Heart left ventricle (tissue), 16 donors: ENCODE results near the gene PTPN1. TPM values are rescaled to one million over a fixed set of nuclear protein-coding genes. Genes with fewer than 3 reads are reported as not detected.

Source experiments
- ATAC-seq, 4 donors: fragments of 200-7000 bp; cut with Tn5 transposase; one replicate each; pipeline ENCODE4 v1.9.1; 2020 to 2022; ENCODE audit warnings: moderate library complexity in 4 of 4, mild to moderate bottlenecking in 3 of 4, moderate number of reproducible peaks in 1 of 4
- DNase-seq, 5 donors: peaks; one replicate each; pipeline ENCODE4 v3.0.0-alpha.2; 2020
- H3K27ac ChIP-seq, 12 donors: fragments of 200-600 bp; sonication (generic) in 4 of 12; one replicate each; pipeline versions ENCODE4 v1.5.0 to v1.8.0; 2016 to 2022; ENCODE audit warnings: mild to moderate bottlenecking in 2 of 12
- H3K27me3 ChIP-seq, 9 donors: fragments of 200-600 bp; sonication (generic) in 2 of 9; one replicate each; pipeline versions ENCODE4 v1.5.1 to v1.8.0; 2016 to 2022; ENCODE audit warnings: mild to moderate bottlenecking in 3 of 9
- H3K36me3 ChIP-seq, 9 donors: fragments of 200-600 bp; sonication (generic) in 2 of 9; one replicate each; pipeline versions ENCODE4 v1.5.0 to v1.8.0; 2018 to 2022; ENCODE audit warnings: mild to moderate bottlenecking in 2 of 9
- H3K4me1 ChIP-seq, 12 donors: fragments of 200-600 bp; sonication (generic) in 4 of 12; one replicate each; pipeline versions ENCODE4 v1.5.0 to v1.8.0; 2016 to 2022; ENCODE audit warnings: mild to moderate bottlenecking in 3 of 12
- H3K4me3 ChIP-seq, 12 donors: fragments of 200-600 bp; sonication (generic) in 4 of 12; one replicate each; pipeline versions ENCODE4 v1.5.0 to v1.8.0; 2017 to 2022; ENCODE audit warnings: mild to moderate bottlenecking in 9 of 12, moderate library complexity in 4 of 12
- H3K9me3 ChIP-seq, 12 donors: fragments of 200-600 bp; sonication (generic) in 4 of 12; one replicate each; pipeline versions ENCODE4 v1.5.0 to v1.8.0; 2016 to 2022; ENCODE audit warnings: mild to moderate bottlenecking in 1 of 12
- POLR2A ChIP-seq, 2 donors: fragments of 450-650 bp; IDR thresholded peaks; one replicate each; pipeline ENCODE4 v1.6.1; 2017; ENCODE audit warnings: antibody characterized with exemption in 2 of 2, mild to moderate bottlenecking in 2 of 2, moderate library complexity in 2 of 2
- WGBS, 4 donors: extraction: QIAGEN DNeasy Blood & Tissue Kit in 2 of 4; methylation state at CpG; one replicate each; pipeline versions ENCODE4 v1.1.5 to v1.1.7; 2013 to 2018; 5-methylcytosine and 5-hydroxymethylcytosine counted together
- intact Hi-C, 10 donors: fragments of 100-400 bp; cut with DNase I; formaldehyde crosslinking; loops; one replicate each; pipeline versions ENCODE4 v1.11.1 to v1.14.2; 2022
- polyA plus RNA-seq, 2 donors: library from polyadenylated mRNA; stranded (reverse); fragments of 200-250 nt; gene quantifications; one replicate each; pipeline ENCODE4 v1.2.3, GENCODE V29; 2013
- total RNA-seq, 9 donors: library from RNA; depleted of rRNA in 2 of 9; stranded (reverse); fragments of >200 nt in 2 of 9; fragmentation: NEBNext Ultra II Directional in 3 of 9; extraction: Animal tissue kit (Norgen Biotek cat#: 25700) in 3 of 9; gene quantifications; one replicate each; pipeline versions ENCODE4 v1.1.0 to v1.2.4, GENCODE V29; 2016 to 2023
- TF ChIP-seq, protein P1 (sequence below), 12 donors: fragments of 200-600 bp; sonication (generic) in 4 of 12; IDR thresholded peaks; one replicate each; pipeline versions ENCODE4 v1.5.0 to v1.8.0; 2018 to 2022; ENCODE audit warnings: antibody characterized with exemption in 12 of 12, mild to moderate bottlenecking in 5 of 12
- donor health status: ischemic (EF 13 %, LVEDD 7.1; RV severe dilation, severe dysfunction).
- donor health status: healthy with polysubstance abuse.
- donor health status: DM: no; HTN: yes; CAD: no.
- donor health status: DM: no; HTN: no; CAD: no.
- donor health status: ischemic (EF 25% LVEDD 6.9; RV normal size, moderate dysfunction).
- donor health status: ischemic (EF 25% LVEDD 5.7; RV mildly dilated, moderate dysfunction).
- donor health status: healthy.
- donor health status: DM: yes; HTN: yes; CAD: no.
- donor health status: ischemic (EF 35%, LVEDD 5.7; RV mildly dilated, moderate dysfunction).
- donor health status: nonischemic (EF 11% LVEDD 7.7; RV severe dilation, severe dysfunction).
- donor health status: DM: yes; HTN: yes; CAD: no.
- donor health status: PGD.
- donor health status: ischemic (EF 29% LVEDD 5.4; RV normal size, mild dysfunction).
- donor health status: nonischemic (EF 23%, LVEDD 6.1; RV moderate dilation, normal function).

Gene PTPN1
- total and polyA plus RNA-seq, 11 donors, result 18.5 to 93.8 (median 32.0) TPM

DNA sequence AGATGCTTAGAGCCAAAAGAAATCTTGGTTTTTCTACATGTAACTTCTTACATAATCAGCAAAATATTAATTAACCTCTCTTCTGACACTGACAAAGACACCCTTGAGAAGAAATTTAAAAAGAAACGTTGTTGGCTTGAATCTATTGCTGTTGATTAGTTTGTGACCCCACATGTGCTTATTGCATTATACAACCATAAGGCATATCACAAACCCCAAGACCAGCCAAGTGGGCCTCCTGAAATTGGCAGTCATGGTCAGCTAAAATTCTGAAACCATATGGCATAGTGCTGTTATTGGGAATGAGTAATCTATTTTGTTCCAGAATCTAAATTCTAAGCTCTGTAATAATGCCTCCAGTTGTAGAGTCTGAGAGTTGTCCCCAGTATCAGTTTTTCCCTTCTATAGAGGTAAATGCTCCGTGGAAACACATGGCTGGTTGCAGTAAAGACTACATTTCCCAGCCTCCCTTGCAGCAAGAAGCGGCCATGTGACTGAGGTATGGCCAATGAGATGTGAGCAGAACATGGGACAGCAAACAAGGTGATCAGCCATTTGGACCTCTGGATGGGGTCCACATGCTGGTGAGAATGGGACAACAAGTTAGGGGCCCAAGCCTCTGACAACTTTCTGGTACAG lies 42.3 kb upstream of the PTPN1 start:
- intact Hi-C loops, result loop anchor here in 6 of 10 donors (5.0 to 10.0 kb wide), 6 partner anchors 109 to 503 kb away; partner anchors contain the start of genes SNAI1 (in 1 of the 6) and UBE2V1 (in 1 of the 6)
- H3K4me3 ChIP-seq, result no peak overlapping the region
- no peak overlapping the region for H3K27ac ChIP-seq
- peak in 2 of 5 donors; percentile 43 to 49 for DNase-seq
- no peaks in the 10 kb centered on the region for H3K27me3 ChIP-seq
- no peaks in the 10 kb centered on the region for H3K9me3 ChIP-seq
- TF ChIP-seq POLR2A (IDR thresholded peaks at IDR 0.05), result peak in 1 of 2 donors; percentile 11
- TF ChIP-seq, protein P1, sequence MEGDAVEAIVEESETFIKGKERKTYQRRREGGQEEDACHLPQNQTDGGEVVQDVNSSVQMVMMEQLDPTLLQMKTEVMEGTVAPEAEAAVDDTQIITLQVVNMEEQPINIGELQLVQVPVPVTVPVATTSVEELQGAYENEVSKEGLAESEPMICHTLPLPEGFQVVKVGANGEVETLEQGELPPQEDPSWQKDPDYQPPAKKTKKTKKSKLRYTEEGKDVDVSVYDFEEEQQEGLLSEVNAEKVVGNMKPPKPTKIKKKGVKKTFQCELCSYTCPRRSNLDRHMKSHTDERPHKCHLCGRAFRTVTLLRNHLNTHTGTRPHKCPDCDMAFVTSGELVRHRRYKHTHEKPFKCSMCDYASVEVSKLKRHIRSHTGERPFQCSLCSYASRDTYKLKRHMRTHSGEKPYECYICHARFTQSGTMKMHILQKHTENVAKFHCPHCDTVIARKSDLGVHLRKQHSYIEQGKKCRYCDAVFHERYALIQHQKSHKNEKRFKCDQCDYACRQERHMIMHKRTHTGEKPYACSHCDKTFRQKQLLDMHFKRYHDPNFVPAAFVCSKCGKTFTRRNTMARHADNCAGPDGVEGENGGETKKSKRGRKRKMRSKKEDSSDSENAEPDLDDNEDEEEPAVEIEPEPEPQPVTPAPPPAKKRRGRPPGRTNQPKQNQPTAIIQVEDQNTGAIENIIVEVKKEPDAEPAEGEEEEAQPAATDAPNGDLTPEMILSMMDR (IDR thresholded peaks at IDR 0.05), result no peak
- H3K36me3 ChIP-seq, result no peaks in the 10 kb centered on the region
- 64 to 85% (median 79%) methylated on average over 3 of the region's 3 CpGs for WGBS, 4 donors
- ATAC-seq, result peak in 3 of 4 donors; percentile 32 to 59 (median 47)
- peaks cover 0 to 41% (median 2%) of the 10 kb centered on the region in 12 donors for H3K4me1 ChIP-seq

DNA sequence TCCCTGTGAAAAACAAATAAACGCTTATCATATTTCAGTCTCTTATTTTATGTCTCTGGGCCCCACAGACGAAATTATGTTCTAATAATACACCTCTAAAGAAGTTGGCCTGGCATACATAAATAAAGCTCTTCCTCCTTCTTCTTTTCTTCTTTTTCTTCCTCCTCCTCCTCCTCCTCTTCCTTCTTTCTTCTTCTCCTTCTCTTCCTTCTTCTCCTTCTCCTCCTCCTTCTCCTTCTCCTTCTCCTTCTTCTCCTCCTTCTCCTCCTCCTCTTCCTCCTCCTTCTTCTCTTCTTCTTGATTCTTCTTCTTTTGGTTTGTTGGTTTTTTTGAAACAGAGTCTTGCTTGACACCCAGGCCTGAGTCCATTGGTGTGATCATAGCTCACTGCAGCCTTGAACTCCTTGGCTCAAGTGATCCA lies 41.8 kb upstream of the PTPN1 start:
- 68 to 73% (median 70%) methylated on average over 2 of the region's 2 CpGs for WGBS, 4 donors
- TF ChIP-seq, protein P1 (IDR thresholded peaks at IDR 0.05), result no peak
- peak in 1 of 2 donors; percentile 2 for TF ChIP-seq POLR2A (IDR thresholded peaks at IDR 0.05)
- ATAC-seq (no peak), DNase-seq (no peak)
- peaks cover 0 to 46% (median 2%) of the 10 kb centered on the region in 12 donors for H3K4me1 ChIP-seq
- no peak overlapping the region for H3K27ac ChIP-seq
- H3K27me3 ChIP-seq, result no peaks in the 10 kb centered on the region
- H3K9me3 ChIP-seq, result no peaks in the 10 kb centered on the region
- H3K36me3 ChIP-seq, result no peaks in the 10 kb centered on the region
- intact Hi-C loops, result loop anchor here in 6 of 10 donors (5.0 to 10.0 kb wide), 6 partner anchors 109 to 504 kb away; partner anchors contain the start of genes SNAI1 (in 1 of the 6) and UBE2V1 (in 1 of the 6)
- no peak overlapping the region for H3K4me3 ChIP-seq

DNA sequence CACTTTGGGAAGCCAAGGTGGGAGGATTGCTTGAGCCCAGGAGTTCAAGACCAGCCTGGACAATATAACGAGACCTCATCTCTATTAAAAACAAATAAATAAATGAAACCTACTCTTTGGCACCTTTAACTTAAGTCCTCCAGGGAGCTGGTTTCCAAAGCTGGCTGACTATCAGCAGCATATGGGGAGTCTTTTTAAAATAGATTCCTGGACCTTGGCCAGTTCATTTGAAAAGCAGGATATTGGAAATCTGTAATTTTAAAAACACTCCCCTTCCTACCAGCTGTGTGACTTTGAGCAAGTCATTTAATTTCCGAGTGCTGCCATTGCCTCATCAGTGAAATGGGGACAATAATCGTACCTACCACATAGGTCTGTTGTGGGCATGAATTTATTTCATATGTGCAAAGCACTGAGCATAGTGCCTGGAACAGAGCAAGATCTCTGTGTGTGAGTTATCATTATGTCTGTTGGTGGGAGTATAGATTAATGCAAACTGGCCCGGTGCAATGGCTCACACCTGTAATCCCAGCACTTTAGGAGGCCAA lies 40.9 kb upstream of the PTPN1 start:
- TF ChIP-seq POLR2A (IDR thresholded peaks at IDR 0.05), result no peak
- TF ChIP-seq, protein P1 (IDR thresholded peaks at IDR 0.05), result no peak
- Histone ChIP-seq H3K27me3 (no peaks in the 10 kb centered on the region), H3K4me3 (no peak overlapping the region), H3K27ac (no peak overlapping the region), H3K36me3 (no peaks in the 10 kb centered on the region), H3K9me3 (no peaks in the 10 kb centered on the region), H3K4me1 (peaks cover 0 to 49% (median 1%) of the 10 kb centered on the region in 12 donors)
- ATAC-seq (no peak), DNase-seq (no peak)
- 79 to 89% (median 82%) methylated on average over 4 of the region's 4 CpGs for WGBS, 4 donors
- intact Hi-C loops, result loop anchor here in 6 of 10 donors (5.0 to 10.0 kb wide), 6 partner anchors 108 to 504 kb away; partner anchors contain the start of genes SNAI1 (in 1 of the 6) and UBE2V1 (in 1 of the 6)

DNA sequence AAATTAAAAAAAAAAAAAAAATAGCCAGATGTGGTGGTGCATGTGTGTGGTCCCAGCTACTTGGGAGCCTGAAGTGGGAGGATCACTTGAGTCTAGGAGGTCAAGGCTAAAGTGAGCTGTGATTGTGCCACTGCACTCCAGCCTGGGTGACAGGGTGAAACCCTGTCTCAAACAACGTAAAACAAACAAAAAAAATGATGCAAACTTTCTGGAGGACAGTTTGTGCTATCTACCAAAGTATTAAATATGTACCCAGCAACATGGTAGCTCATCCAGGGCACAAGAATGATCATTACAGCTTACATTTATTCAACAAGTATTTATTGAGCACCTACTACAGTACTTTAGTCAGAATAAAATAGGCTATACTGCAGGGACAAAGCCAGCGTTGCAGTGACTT lies 40.4 kb upstream of the PTPN1 start:
- Histone ChIP-seq H3K36me3 (no peaks in the 10 kb centered on the region), H3K4me1 (peaks cover 0 to 51% (median 0%) of the 10 kb centered on the region in 12 donors), H3K27me3 (no peaks in the 10 kb centered on the region), H3K27ac (no peak overlapping the region), H3K4me3 (no peak overlapping the region), H3K9me3 (no peaks in the 10 kb centered on the region)
- intact Hi-C loops, result loop anchor here (5.0 to 10.0 kb wide), 7 partner anchors 105 to 505 kb away; partner anchors contain the start of genes UBE2V1 (in 2 of the 10) and SNAI1 (in 1 of the 10)
- TF ChIP-seq, protein P1 (IDR thresholded peaks at IDR 0.05), result no peak
- no peak for TF ChIP-seq POLR2A (IDR thresholded peaks at IDR 0.05)
- ATAC-seq, result no peak
- no peak for DNase-seq
- 95 to 97% (median 96%) methylated on average over 2 of the region's 2 CpGs for WGBS, 4 donors
